Mammary epithelial cell (primary cell): ENCODE data around the gene ARFGEF2.

Experiments used
- CTCF ChIP-seq, 2 donors: IDR thresholded peaks in 1 of 2; conservative IDR thresholded peaks in 1 of 2; 2 replicates each; pipeline ENCODE4 v1.5.1; 2011 to 2012; ENCODE audit warnings: inconsistent platforms in 2 of 2, low read length in 2 of 2, mild to moderate bottlenecking in 2 of 2, control low read depth in 1 of 2, low read depth in 1 of 2; ENCODE audit not compliant: insufficient read depth in 1 of 2; ENCODE audit errors: extremely low read depth in 1 of 2
- EZH2 ChIP-seq: IDR thresholded peaks from 2 replicates; pipeline ENCODE4 v1.6.1; 2012; ENCODE audit warnings: low read length, inconsistent platforms, borderline replicate concordance

- TF ChIP-seq CTCF (conservative IDR thresholded peaks at IDR 0.05 in 1 of 2, IDR thresholded peaks at IDR 0.05 in 1 of 2; ENCODE audit: extremely low read depth in 1 of 2, insufficient read depth in 1 of 2, low read depth in 1 of 2, low read length in 2 of 2) (no peak), EZH2 (no peak)
Measured at GRCh38 chr20:48990467-48990866, 69.0 kb downstream of the ARFGEF2 start.
